Astrocyte of the cerebellum (primary cell): ENCODE data around the gene ELP4.

Source experiments
- DNase-seq: peaks from one replicate; pipeline ENCODE4 v3.0.0-alpha.2; 2011; ENCODE audit warnings: low read depth
- H3K4me3 ChIP-seq: 2 replicates; pipeline ENCODE4 v1.5.1; 2011; ENCODE audit warnings: mild to moderate bottlenecking, low read depth, low read length, moderate library complexity
- in situ Hi-C: cut with HindIII; loops from 2 replicates; pipeline ENCODE4 v1.10.0; 2017; ENCODE audit warnings: low sequenced_read_pairs
- TF ChIP-seq, protein P1 (sequence below): IDR thresholded peaks from 2 replicates; pipeline ENCODE4 v1.5.1; 2012; ENCODE audit warnings: low read length, low read depth, moderate library complexity, mild to moderate bottlenecking; ENCODE audit errors: missing control alignments

Gene ELP4

DNA sequence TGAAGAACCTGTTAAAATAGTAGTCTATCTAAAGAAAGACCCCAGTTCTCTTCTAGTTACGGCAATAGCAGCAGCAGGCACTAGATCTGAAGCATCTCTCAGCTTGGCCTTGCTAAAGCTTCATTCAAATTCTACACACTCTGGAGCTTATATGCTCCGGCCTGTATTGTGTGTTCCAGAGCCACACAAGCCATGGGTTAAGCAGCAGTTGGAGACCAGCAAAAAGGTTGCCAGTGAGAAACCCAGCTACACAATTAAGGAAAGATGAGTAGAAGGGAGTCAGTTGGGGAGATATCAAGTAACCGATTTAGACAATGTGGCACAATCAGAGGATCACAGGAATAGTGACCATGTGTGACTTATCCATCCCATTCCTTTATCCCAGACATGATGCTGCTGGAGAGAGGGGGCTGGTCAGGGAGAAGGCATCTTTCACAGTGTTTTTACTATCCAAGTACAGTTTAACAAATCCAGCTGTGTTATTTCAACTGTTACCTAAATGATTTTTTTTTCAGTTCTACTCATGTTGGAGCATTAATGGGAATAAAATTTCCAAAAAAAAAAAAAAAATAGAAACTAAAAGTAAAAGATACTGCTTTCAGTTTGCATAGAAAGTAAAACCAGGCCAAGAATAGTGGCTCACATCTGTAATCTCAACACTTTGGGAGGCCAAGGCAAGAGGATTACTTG is 260.6 kb downstream of the ELP4 start:
- in situ Hi-C loops, result no loop called here
- no peak for DNase-seq
- no peak overlapping the region for H3K4me3 ChIP-seq
- TF ChIP-seq, protein P1, sequence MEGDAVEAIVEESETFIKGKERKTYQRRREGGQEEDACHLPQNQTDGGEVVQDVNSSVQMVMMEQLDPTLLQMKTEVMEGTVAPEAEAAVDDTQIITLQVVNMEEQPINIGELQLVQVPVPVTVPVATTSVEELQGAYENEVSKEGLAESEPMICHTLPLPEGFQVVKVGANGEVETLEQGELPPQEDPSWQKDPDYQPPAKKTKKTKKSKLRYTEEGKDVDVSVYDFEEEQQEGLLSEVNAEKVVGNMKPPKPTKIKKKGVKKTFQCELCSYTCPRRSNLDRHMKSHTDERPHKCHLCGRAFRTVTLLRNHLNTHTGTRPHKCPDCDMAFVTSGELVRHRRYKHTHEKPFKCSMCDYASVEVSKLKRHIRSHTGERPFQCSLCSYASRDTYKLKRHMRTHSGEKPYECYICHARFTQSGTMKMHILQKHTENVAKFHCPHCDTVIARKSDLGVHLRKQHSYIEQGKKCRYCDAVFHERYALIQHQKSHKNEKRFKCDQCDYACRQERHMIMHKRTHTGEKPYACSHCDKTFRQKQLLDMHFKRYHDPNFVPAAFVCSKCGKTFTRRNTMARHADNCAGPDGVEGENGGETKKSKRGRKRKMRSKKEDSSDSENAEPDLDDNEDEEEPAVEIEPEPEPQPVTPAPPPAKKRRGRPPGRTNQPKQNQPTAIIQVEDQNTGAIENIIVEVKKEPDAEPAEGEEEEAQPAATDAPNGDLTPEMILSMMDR, result no peak

DNA sequence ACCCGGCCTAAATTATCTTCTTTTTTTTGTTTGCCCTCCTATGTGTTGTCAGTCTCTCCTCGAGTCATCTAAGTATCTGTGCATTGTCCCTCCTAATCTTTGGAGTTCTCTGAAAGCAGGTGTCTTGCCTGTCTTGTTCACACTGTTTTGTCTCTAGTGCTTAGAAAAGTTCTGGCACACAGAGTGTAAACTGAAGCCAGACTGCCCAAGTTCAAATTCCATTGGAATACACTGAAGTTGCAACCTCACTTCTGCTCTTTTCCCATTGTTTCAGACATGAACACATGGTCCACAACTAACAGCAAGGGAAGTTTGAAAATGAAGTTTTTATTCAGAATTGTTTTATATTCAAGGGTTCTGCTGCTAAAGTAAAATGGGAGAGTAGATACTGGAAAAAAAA is 262.8 kb downstream of the ELP4 start:
- TF ChIP-seq, protein P1, result no peak
- in situ Hi-C loops, result no loop called here
- H3K4me3 ChIP-seq, result no peak overlapping the region
- no peak for DNase-seq

- DNase-seq, result peak; percentile 50
- H3K4me3 ChIP-seq, result no peak overlapping the region
- TF ChIP-seq, protein P1, result no peak
- in situ Hi-C loops, result no loop called here
These were observed 269.8 kb downstream of the ELP4 start for GRCh38 chr11:31779374-31779791.

- TF ChIP-seq, protein P1, result no peak
- in situ Hi-C loops, result no loop called here
- no peak overlapping the region for H3K4me3 ChIP-seq
- DNase-seq, result no peak
These were observed 270.5 kb downstream of the ELP4 start for GRCh38 chr11:31780078-31780477.

DNA sequence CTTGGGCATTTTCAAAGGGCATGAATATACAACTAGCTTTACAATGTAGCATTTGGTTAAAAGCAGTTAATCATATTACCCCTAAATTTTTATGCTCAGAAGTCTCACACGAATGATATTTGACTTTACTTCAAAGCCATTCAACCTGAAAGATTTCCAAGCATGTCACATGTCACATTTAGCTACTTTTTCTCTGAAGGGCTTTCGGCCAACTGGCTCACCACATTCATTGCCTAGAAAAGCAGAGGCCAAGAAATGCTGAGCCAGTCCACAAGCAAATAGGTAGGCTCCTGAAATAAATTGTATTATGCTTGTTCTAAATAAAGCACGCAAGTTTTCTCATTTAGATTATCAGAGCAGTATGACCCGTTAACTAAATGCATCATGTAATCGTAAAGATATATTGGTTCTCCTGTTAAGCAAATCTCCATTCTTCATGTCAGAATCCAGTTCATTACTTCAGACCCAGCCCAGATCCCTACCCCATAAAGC is 271.0 kb downstream of the ELP4 start:
- TF ChIP-seq, protein P1, result no peak
- in situ Hi-C loops, result no loop called here
- DNase-seq, result no peak
- no peak overlapping the region for H3K4me3 ChIP-seq

DNA sequence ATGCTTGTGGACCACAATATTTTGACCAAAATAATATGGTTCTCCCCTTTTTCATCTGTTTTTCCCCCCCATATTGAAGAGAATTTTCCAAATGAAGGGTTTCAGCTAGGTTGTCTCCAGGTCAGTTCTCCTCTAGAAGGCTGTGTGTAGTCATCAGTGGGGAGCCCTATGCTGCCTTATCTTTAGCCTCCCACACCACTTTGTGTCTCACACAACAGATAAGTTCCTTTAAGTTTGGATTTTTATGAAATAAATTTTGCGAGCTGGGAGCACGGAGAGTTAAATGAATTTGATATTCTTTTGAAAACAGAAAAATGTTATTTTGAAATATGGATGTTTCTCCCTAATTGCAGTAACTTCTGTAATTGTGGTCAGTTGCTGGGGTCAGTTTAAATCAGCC is 272.7 kb downstream of the ELP4 start:
- no peak for DNase-seq
- H3K4me3 ChIP-seq, result no peak overlapping the region
- in situ Hi-C loops, result no loop called here
- TF ChIP-seq, protein P1, result no peak
